Esophagus squamous epithelium (tissue), 5 donors: ENCODE data around the gene SCYGR1. TPM values are rescaled to one million over a fixed set of nuclear protein-coding genes. Genes with fewer than 3 reads are reported as not detected.
"Not testable (repeated sequence)": the region's sequence is repeated elsewhere in the genome, so short reads cannot be mapped to it uniquely, and the experiment has no call there.

Source experiments
- DNase-seq: peaks from one replicate; lab custom pipeline; 2025; lab: John Stamatoyannopoulos, UW
- H3K27ac ChIP-seq, 4 donors: fragments of 200-600 bp; sonication (generic); one replicate each; pipeline ENCODE4 v1.5.1; 2016 to 2019; ENCODE audit warnings: mild to moderate bottlenecking in 1 of 4
- H3K27me3 ChIP-seq, 4 donors: fragments of 200-600 bp; sonication (generic); 1 replicate in 3 of 4; 2 replicates in 1 of 4; pipeline versions ENCODE4 v1.5.1 to v1.6.0; 2017 to 2021; ENCODE audit warnings: antibody characterized with exemption in 1 of 4
- H3K36me3 ChIP-seq, 3 donors: fragments of 200-600 bp; sonication (generic); one replicate each; pipeline ENCODE4 v1.5.1; 2016 to 2019
- H3K4me1 ChIP-seq, 3 donors: fragments of 200-600 bp; sonication (generic); one replicate each; pipeline ENCODE4 v1.5.1; 2017 to 2019
- H3K4me3 ChIP-seq, 4 donors: fragments of 200-600 bp; sonication (generic); 1 replicate in 3 of 4; 2 replicates in 1 of 4; pipeline ENCODE4 v1.5.1; 2016 to 2019; ENCODE audit warnings: mild to moderate bottlenecking in 2 of 4, moderate library complexity in 1 of 4
- H3K9me3 ChIP-seq, 3 donors: fragments of 200-600 bp; sonication (generic); one replicate each; pipeline ENCODE4 v1.5.1; 2016 to 2019
- POLR2A ChIP-seq, 4 donors: fragments of 450-650 bp; IDR thresholded peaks; one replicate each; pipeline ENCODE4 v1.6.1; 2017; ENCODE audit warnings: antibody characterized with exemption in 4 of 4, mild to moderate bottlenecking in 4 of 4, moderate library complexity in 3 of 4
- WGBS, 2 donors: methylation state at CpG; one replicate each; pipeline ENCODE4 v1.1.5; 2018; 5-methylcytosine and 5-hydroxymethylcytosine counted together
- intact Hi-C: fragments of 100-400 bp; cut with DNase I; formaldehyde crosslinking; loops from one replicate; pipeline ENCODE4 v1.15.0; 2022
- total RNA-seq, 4 donors: library from RNA; depleted of rRNA; stranded (reverse); fragments of >200 nt; gene quantifications; one replicate each; pipeline ENCODE4 v1.1.0, GENCODE V29; 2016
- TF ChIP-seq, protein P1 (sequence below), 6 experiments: fragments of 450-650 bp in 4 of 6; fragments of 200-600 bp in 2 of 6; sonication (generic) in 2 of 6; IDR thresholded peaks; one replicate each; pipeline ENCODE4 v1.5.1; 2016 to 2019; ENCODE audit warnings: antibody characterized with exemption in 6 of 6, mild to moderate bottlenecking in 4 of 6, moderate library complexity in 4 of 6
- donor health status: DM: yes; HTN: yes; CAD: no.

SCYGR1 gene
- total RNA-seq, 4 donors from 2014 or later: not detected

DNA sequence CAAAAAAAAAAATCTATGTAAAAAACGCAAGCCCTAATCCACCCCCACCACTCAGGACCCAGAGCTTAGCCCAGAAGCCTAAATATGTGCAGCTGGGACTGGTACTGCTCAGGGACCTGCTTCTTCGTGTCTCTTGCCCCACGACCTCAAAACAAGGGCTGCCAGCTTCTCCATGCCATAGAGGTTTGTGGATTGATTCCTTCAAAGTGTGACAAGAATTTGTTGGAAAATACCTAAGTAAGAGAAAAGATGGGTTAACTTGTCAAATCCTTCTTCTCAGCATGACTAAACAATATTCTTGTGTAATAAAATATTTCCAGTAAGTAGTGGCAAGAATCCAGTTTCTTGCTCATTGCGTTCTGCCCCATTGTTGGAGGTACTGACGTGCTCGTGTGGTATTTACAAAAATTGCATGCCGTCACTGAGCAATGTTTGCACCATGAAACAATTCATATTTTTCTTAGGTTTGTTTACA is 825 bp upstream of the SCYGR1 start:
- no peaks in the 10 kb centered on the region for H3K36me3 ChIP-seq
- TF ChIP-seq, protein P1, sequence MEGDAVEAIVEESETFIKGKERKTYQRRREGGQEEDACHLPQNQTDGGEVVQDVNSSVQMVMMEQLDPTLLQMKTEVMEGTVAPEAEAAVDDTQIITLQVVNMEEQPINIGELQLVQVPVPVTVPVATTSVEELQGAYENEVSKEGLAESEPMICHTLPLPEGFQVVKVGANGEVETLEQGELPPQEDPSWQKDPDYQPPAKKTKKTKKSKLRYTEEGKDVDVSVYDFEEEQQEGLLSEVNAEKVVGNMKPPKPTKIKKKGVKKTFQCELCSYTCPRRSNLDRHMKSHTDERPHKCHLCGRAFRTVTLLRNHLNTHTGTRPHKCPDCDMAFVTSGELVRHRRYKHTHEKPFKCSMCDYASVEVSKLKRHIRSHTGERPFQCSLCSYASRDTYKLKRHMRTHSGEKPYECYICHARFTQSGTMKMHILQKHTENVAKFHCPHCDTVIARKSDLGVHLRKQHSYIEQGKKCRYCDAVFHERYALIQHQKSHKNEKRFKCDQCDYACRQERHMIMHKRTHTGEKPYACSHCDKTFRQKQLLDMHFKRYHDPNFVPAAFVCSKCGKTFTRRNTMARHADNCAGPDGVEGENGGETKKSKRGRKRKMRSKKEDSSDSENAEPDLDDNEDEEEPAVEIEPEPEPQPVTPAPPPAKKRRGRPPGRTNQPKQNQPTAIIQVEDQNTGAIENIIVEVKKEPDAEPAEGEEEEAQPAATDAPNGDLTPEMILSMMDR (IDR thresholded peaks at IDR 0.05): peak in 1 of 6 experiments; percentile 16
- TF ChIP-seq POLR2A (IDR thresholded peaks at IDR 0.05): no peak
- H3K4me3 ChIP-seq: no peak overlapping the region
- no peaks in the 10 kb centered on the region for H3K27me3 ChIP-seq
- DNase-seq: no peak
- H3K27ac ChIP-seq: peak overlapping the region in 3 of 4 donors; percentile 50 to 70 (median 58)
- WGBS, 2 donors: 18 to 52% methylated on average over 7 of the region's 7 CpGs
- H3K9me3 ChIP-seq: no peaks in the 10 kb centered on the region
- intact Hi-C loops: no loop called here
- H3K4me1 ChIP-seq: peaks cover 0 to 26% (median 14%) of the 10 kb centered on the region in 3 donors

DNA sequence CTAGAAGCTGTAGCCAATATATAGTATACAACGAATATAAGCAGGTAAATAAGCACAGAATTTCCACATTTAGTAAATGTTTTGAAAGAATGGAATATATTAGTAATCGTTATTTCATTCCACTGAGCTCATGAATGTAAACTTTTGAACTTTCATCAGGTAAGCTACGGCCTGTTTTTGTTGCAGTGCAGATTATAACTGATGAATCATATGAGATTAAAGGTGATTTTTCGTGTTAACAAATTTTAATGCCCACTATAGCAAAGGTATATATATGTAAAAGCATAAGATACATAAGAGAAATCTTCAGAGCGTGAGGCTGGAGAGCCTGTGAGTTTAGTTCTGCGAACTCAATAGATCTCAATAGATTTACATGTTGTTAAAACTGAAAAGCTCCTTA is 1.1 kb downstream of the SCYGR1 start:
- no peak for TF ChIP-seq POLR2A (IDR thresholded peaks at IDR 0.05)
- TF ChIP-seq, protein P1 (IDR thresholded peaks at IDR 0.05): no peak
- Histone ChIP-seq H3K4me1 (peaks cover 0 to 26% (median 14%) of the 10 kb centered on the region in 3 donors), H3K4me3 (no peak overlapping the region), H3K9me3 (no peaks in the 10 kb centered on the region), H3K27ac (peak overlapping the region in 3 of 4 donors; percentile 34 to 75 (median 50)), H3K27me3 (peaks cover 0 to 3% (median 0%) of the 10 kb centered on the region in 4 donors), H3K36me3 (no peaks in the 10 kb centered on the region)
- 39 to 46% methylated on average over 6 of the region's 6 CpGs for WGBS, 2 donors
- DNase-seq: no peak
- intact Hi-C loops: no loop called here

DNA sequence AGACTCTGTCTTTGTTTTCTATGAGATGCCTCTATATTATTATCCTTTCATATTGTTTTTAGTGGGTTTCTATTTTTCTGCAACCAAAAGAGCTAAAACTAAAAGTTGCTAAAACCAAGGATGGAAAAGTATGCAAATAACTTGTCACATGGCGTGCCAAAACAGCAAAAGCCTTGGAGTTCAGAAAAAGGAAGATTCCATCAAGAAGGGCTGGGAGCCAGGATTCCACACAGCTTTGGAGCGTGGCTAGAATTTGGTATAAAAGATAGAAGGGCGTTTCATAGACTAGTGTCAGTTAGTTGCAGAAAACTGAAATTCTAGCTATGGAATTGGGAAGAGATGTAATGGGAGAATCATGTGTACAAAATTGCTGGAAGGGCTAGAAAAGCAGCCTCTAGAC is 4.1 kb downstream of the SCYGR1 start:
- no peaks in the 10 kb centered on the region for H3K9me3 ChIP-seq
- peaks cover 0 to 15% (median 0%) of the 10 kb centered on the region in 4 donors for H3K27me3 ChIP-seq
- TF ChIP-seq POLR2A (IDR thresholded peaks at IDR 0.05): no peak
- TF ChIP-seq, protein P1 (IDR thresholded peaks at IDR 0.05): no peak
- H3K27ac ChIP-seq: no peak overlapping the region
- no peak for DNase-seq
- H3K4me1 ChIP-seq: peaks cover 0 to 26% (median 14%) of the 10 kb centered on the region in 3 donors
- intact Hi-C loops: no loop called here
- H3K36me3 ChIP-seq: no peaks in the 10 kb centered on the region
- no peak overlapping the region for H3K4me3 ChIP-seq
- WGBS, 2 donors: 50 to 66% methylated on average over 3 of the region's 3 CpGs

DNA sequence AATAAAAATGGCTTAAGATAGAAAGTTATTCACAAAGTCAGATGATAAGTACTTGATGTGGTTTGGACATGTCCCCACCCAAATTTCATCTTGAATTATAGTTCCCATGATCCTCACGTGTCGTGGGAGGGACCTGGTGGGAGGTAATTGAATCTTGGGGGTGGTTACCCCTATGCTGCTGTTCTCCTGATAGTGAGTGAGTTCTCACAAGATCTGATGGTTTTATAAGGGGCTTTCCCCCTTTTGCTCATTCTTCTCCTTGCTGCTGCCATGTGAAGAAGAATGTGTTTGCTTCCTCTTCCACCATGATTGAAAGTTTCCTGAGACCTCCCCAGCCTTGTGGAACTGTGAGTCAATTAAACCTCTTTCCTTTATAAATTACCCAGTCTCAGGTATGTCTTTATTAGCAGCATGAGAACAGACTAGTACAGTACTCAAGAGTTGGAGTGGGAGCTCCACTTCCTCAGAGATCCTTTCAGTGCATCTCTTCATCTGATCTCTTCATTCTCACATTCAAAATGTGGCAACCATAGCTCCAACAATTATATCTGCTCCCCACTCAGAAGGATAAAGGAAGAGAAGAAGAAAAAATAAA is 5.4 kb downstream of the SCYGR1 start:
- WGBS, 2 donors: 67 to 93% methylated on average over 2 of the region's 2 CpGs
- H3K4me3 ChIP-seq, intact Hi-C loops, H3K27ac ChIP-seq, DNase-seq, H3K36me3 ChIP-seq, H3K9me3 ChIP-seq: not testable (repeated sequence)
- H3K27me3 ChIP-seq: peaks cover 0 to 21% (median 0%) of the 10 kb centered on the region in 4 donors
- H3K4me1 ChIP-seq: peaks cover 0 to 13% (median 7%) of the 10 kb centered on the region in 3 donors

DNA sequence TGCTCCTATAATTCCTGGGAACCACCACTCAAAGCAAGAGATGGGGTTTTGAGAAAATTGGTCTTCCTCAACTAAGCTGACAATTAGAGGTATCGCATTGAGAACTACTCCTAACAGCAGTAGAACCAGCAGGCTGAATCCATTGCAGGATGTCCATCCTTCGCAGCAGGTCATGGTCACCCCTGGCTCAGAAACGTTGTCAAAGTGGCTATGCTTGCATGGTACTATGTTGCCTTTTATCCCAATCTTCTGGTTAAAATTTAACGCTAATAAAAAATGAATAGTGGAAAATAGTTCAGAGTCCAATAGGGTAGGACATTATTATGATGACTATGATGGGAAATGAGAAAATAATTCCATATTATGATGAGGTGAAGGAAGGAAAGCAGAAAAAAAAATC is 8.7 kb downstream of the SCYGR1 start, which contains the start of gene TM4SF20:
Gene TM4SF20 (minus strand): TSS at position 212 of the 400 bp plus-strand sequence. CDS start 38 bp downstream, at position 174.
- peaks cover 0 to 26% (median 0%) of the 10 kb centered on the region in 4 donors for H3K27me3 ChIP-seq
- no peak within 1 kb of the TSS for H3K27ac ChIP-seq
- intact Hi-C loops: no loop called here
- DNase-seq: no peak
- TF ChIP-seq POLR2A (IDR thresholded peaks at IDR 0.05): no peak
- TF ChIP-seq, protein P1 (IDR thresholded peaks at IDR 0.05): no peak
- WGBS, 2 donors: 86 to 93% methylated on average over 4 of the region's 4 CpGs
- no peaks in the 10 kb centered on the region for H3K4me1 ChIP-seq
- no peaks in the 10 kb centered on the region for H3K36me3 ChIP-seq
- H3K9me3 ChIP-seq: no peaks in the 10 kb centered on the region
- no peak within 1 kb of the TSS for H3K4me3 ChIP-seq
